SK-N-SH treated with all-trans-retinoic acid at 6 μM for 48 hours (cell line): ENCODE results near the gene TUBB1.

Experiments used
- ATAC-seq: fragments of 200-7000 bp; cut with Tn5 transposase; 3 replicates; pipeline ENCODE4 v1.9.1; 2020; ENCODE audit warnings: mild to moderate bottlenecking, moderate library complexity
- CSDC2 ChIP-seq: fragments of 250-450 bp; sonication (Bioruptor Pico); IDR thresholded peaks from 2 replicates; pipeline ENCODE4 v1.5.0; 2020; ENCODE audit warnings: mild to moderate bottlenecking, moderate library complexity
- ISL1 ChIP-seq: fragments of 250-450 bp; sonication (Bioruptor Pico); IDR thresholded peaks from 2 replicates; pipeline ENCODE4 v2.1.2; 2022; ENCODE audit warnings: mild to moderate bottlenecking, moderate library complexity
- OSR1 ChIP-seq: fragments of 250-450 bp; sonication (Bioruptor Pico); IDR thresholded peaks from 2 replicates; pipeline ENCODE4 v1.8.0; 2022; ENCODE audit warnings: moderate library complexity, mild to moderate bottlenecking, inconsistent platforms
- PPARA ChIP-seq: fragments of 250-450 bp; sonication (Bioruptor Pico); IDR thresholded peaks from 2 replicates; pipeline ENCODE4 v1.5.0; 2020; ENCODE audit warnings: mild to moderate bottlenecking, borderline replicate concordance
- RARB ChIP-seq: fragments of 250-450 bp; sonication (Bioruptor Pico); IDR thresholded peaks from 2 replicates; pipeline ENCODE4 v1.8.0; 2021; ENCODE audit warnings: mild to moderate bottlenecking, moderate library complexity
- TCF4 ChIP-seq: fragments of 250-450 bp; sonication (Bioruptor Pico); IDR thresholded peaks from 2 replicates; pipeline ENCODE4 v1.8.0; 2021; ENCODE audit warnings: mild to moderate bottlenecking, moderate library complexity, borderline replicate concordance
- ZC3H10 ChIP-seq: fragments of 250-450 bp; sonication (Bioruptor Pico); IDR thresholded peaks from 2 replicates; pipeline ENCODE4 v1.5.1; 2021; ENCODE audit warnings: mild to moderate bottlenecking, moderate library complexity
- ZFP3 ChIP-seq: fragments of 250-450 bp; sonication (Bioruptor Pico); IDR thresholded peaks from 2 replicates; pipeline ENCODE4 v1.5.0; 2020; ENCODE audit warnings: mild to moderate bottlenecking, moderate library complexity
- ZFP30 ChIP-seq: fragments of 450-650 bp; formaldehyde crosslinking; IDR thresholded peaks from 2 replicates; pipeline ENCODE4 v1.5.0; 2022; ENCODE audit warnings: mild to moderate bottlenecking, moderate library complexity
- ZNF565 ChIP-seq: fragments of 450-650 bp; formaldehyde crosslinking; conservative IDR thresholded peaks from 2 replicates; pipeline ENCODE4 v1.5.0; 2020; ENCODE audit warnings: low read depth, mild to moderate bottlenecking, moderate library complexity
- TF ChIP-seq, protein P1 (sequence below): fragments of 250-450 bp; sonication (Bioruptor Pico); IDR thresholded peaks from 2 replicates; pipeline ENCODE4 v1.8.0; 2021; ENCODE audit warnings: low read depth, mild to moderate bottlenecking, moderate library complexity, borderline replicate concordance
- TF ChIP-seq, protein P2 (sequence below): fragments of 250-450 bp; sonication (Bioruptor Pico); IDR thresholded peaks from 2 replicates; pipeline ENCODE4 v1.5.1; 2021; ENCODE audit warnings: mild to moderate bottlenecking, moderate library complexity
- TF ChIP-seq, protein P3 (sequence below): fragments of 250-450 bp; sonication (Bioruptor Pico); IDR thresholded peaks from 2 replicates; pipeline ENCODE4 v1.5.0; 2020; ENCODE audit warnings: mild to moderate bottlenecking, moderate library complexity
- TF ChIP-seq, protein P4 (sequence below): fragments of 250-450 bp; sonication (Bioruptor Pico); IDR thresholded peaks from 2 replicates; pipeline ENCODE4 v1.5.1; 2020; ENCODE audit warnings: low read depth, mild to moderate bottlenecking, moderate library complexity

Gene TUBB1

DNA sequence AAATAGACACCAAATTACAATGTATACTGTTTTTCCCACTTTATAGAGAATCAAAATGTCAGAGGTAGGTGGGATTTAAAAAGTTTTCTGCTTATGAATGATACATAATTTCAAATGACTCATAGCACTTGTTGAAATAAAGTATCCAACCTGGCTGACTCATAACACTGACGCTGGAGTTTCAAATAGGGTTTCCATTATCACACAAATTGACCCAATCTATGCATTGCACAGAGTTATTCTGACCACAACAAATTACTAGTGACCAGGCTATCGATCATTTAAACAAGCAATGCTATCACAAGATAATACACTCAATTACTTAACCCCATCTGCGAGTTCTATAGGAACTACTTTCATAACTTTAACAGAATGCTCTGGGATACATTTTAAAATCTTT lies 55.2 kb downstream of the TUBB1 start (continued):
- TF ChIP-seq, protein P1, sequence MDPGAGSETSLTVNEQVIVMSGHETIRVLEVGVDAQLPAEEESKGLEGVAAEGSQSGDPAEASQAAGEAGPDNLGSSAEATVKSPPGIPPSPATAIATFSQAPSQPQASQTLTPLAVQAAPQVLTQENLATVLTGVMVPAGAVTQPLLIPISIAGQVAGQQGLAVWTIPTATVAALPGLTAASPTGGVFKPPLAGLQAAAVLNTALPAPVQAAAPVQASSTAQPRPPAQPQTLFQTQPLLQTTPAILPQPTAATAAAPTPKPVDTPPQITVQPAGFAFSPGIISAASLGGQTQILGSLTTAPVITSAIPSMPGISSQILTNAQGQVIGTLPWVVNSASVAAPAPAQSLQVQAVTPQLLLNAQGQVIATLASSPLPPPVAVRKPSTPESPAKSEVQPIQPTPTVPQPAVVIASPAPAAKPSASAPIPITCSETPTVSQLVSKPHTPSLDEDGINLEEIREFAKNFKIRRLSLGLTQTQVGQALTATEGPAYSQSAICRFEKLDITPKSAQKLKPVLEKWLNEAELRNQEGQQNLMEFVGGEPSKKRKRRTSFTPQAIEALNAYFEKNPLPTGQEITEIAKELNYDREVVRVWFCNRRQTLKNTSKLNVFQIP (CRISPR knock-in tag), result no peak

DNA sequence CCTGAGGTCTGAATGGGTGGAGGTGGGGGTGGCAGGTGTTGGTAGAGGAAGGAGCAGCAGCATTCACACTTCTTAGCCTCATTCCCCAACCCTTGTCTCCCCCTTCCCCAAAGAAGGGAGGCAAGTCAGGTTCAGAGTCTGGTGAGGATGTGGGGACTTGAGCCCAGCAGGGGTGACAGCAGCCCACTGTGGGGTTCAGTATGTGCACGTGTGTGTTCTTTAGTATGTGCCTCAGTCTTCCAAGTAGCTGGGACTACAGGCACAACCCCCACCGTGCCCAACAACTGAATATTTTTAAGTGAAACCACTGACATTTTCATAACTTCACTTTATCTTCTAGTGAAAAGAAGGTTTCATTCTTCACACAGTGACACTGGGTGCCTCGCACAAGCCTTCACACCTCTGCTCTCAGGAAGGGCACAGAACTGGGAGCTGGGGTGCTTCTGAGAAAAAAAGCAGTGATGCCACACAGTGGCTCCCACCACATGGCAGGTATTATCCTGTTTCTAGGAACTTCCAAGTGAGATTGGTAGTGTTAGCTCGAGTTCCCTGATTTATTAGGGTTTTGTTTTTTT lies 56.8 kb downstream of the TUBB1 start:
- ATAC-seq, result no peak

More for the DNA sequence above, 56.8 kb downstream of the TUBB1 start:
- TF ChIP-seq ZC3H10 (CRISPR knock-in tag), result no peak
- no peak for TF ChIP-seq RARB (CRISPR knock-in tag)
- TF ChIP-seq, protein P2, sequence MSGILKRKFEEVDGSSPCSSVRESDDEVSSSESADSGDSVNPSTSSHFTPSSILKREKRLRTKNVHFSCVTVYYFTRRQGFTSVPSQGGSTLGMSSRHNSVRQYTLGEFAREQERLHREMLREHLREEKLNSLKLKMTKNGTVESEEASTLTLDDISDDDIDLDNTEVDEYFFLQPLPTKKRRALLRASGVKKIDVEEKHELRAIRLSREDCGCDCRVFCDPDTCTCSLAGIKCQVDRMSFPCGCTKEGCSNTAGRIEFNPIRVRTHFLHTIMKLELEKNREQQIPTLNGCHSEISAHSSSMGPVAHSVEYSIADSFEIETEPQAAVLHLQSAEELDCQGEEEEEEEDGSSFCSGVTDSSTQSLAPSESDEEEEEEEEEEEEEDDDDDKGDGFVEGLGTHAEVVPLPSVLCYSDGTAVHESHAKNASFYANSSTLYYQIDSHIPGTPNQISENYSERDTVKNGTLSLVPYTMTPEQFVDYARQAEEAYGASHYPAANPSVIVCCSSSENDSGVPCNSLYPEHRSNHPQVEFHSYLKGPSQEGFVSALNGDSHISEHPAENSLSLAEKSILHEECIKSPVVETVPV (CRISPR knock-in tag), result no peak
- TF ChIP-seq, protein P1 (CRISPR knock-in tag), result no peak
- no peak for TF ChIP-seq ZFP30
- no peak for TF ChIP-seq CSDC2 (CRISPR knock-in tag)
- TF ChIP-seq ZNF565 (CRISPR knock-in tag), result no peak
- TF ChIP-seq ISL1 (CRISPR knock-in tag), result no peak
- TF ChIP-seq, protein P3, sequence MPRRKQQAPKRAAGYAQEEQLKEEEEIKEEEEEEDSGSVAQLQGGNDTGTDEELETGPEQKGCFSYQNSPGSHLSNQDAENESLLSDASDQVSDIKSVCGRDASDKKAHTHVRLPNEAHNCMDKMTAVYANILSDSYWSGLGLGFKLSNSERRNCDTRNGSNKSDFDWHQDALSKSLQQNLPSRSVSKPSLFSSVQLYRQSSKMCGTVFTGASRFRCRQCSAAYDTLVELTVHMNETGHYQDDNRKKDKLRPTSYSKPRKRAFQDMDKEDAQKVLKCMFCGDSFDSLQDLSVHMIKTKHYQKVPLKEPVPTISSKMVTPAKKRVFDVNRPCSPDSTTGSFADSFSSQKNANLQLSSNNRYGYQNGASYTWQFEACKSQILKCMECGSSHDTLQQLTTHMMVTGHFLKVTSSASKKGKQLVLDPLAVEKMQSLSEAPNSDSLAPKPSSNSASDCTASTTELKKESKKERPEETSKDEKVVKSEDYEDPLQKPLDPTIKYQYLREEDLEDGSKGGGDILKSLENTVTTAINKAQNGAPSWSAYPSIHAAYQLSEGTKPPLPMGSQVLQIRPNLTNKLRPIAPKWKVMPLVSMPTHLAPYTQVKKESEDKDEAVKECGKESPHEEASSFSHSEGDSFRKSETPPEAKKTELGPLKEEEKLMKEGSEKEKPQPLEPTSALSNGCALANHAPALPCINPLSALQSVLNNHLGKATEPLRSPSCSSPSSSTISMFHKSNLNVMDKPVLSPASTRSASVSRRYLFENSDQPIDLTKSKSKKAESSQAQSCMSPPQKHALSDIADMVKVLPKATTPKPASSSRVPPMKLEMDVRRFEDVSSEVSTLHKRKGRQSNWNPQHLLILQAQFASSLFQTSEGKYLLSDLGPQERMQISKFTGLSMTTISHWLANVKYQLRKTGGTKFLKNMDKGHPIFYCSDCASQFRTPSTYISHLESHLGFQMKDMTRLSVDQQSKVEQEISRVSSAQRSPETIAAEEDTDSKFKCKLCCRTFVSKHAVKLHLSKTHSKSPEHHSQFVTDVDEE (CRISPR knock-in tag), result no peak
- TF ChIP-seq PPARA (CRISPR knock-in tag), result no peak
- no peak for TF ChIP-seq TCF4 (CRISPR knock-in tag)
- no peak for TF ChIP-seq OSR1
- TF ChIP-seq, protein P4, sequence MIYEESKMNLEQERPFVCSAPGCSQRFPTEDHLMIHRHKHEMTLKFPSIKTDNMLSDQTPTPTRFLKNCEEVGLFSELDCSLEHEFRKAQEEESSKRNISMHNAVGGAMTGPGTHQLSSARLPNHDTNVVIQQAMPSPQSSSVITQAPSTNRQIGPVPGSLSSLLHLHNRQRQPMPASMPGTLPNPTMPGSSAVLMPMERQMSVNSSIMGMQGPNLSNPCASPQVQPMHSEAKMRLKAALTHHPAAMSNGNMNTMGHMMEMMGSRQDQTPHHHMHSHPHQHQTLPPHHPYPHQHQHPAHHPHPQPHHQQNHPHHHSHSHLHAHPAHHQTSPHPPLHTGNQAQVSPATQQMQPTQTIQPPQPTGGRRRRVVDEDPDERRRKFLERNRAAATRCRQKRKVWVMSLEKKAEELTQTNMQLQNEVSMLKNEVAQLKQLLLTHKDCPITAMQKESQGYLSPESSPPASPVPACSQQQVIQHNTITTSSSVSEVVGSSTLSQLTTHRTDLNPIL (CRISPR knock-in tag), result no peak
- no peak for TF ChIP-seq ZFP3 (CRISPR knock-in tag)
